ENCODE results near the gene CYP2F1. TPM values are rescaled to one million over a fixed set of nuclear protein-coding genes. Genes with fewer than 3 reads are reported as not detected.

CYP2F1 gene
- total RNA-seq, result not detected in 2 replicates
- long read RNA-seq, result 0 reads

- DNase-seq (ENCODE audit: extremely low spot score, unreplicated experiment), result no peak
- Mint-ChIP-seq H3K4me3 (ENCODE audit: unreplicated experiment) (no peak within 1 kb of the TSS), H3K4me1 (ENCODE audit: unreplicated experiment) (no peaks in the 10 kb centered on the region), H3K27ac (ENCODE audit: unreplicated experiment) (no peak within 1 kb of the TSS), H3K9me3 (ENCODE audit: unreplicated experiment) (no peaks in the 10 kb centered on the region), H3K27me3 (ENCODE audit: unreplicated experiment) (peaks cover 13% of the 10 kb centered on the region), H3K36me3 (ENCODE audit: unreplicated experiment) (no peaks in the 10 kb centered on the region)
- no peak for TF ChIP-seq CTCF (IDR thresholded peaks at IDR 0.05)
Observed at GRCh38 chr19:41114132-41114531, at the start of gene CYP2F1. CYP2F1 (plus strand) TSS chr19:41114432; CDS start chr19:41116189, 1,757 bp downstream.

- Mint-ChIP-seq H3K27me3 (ENCODE audit: unreplicated experiment) (peaks cover 11% of the 10 kb centered on the region), H3K36me3 (ENCODE audit: unreplicated experiment) (no peaks in the 10 kb centered on the region), H3K27ac (ENCODE audit: unreplicated experiment) (no peak overlapping the region), H3K9me3 (ENCODE audit: unreplicated experiment) (no peaks in the 10 kb centered on the region), H3K4me1 (ENCODE audit: unreplicated experiment) (no peaks in the 10 kb centered on the region), H3K4me3 (ENCODE audit: unreplicated experiment) (no peak overlapping the region)
- peak; percentile 57 for DNase-seq (ENCODE audit: extremely low spot score, unreplicated experiment)
- no peak for TF ChIP-seq CTCF (IDR thresholded peaks at IDR 0.05)
Observed at GRCh38 chr19:41064974-41065569, 49.2 kb upstream of the CYP2F1 start.

GRCh38 chr19:41076286-41076685 lies 37.9 kb upstream of the CYP2F1 start:
- no peak for TF ChIP-seq CTCF (IDR thresholded peaks at IDR 0.05)
- Mint-ChIP-seq H3K9me3 (ENCODE audit: unreplicated experiment) (peaks cover 11% of the 10 kb centered on the region), H3K36me3 (ENCODE audit: unreplicated experiment) (no peaks in the 10 kb centered on the region), H3K4me1 (ENCODE audit: unreplicated experiment) (no peaks in the 10 kb centered on the region), H3K4me3 (ENCODE audit: unreplicated experiment) (no peak overlapping the region), H3K27ac (ENCODE audit: unreplicated experiment) (no peak overlapping the region), H3K27me3 (ENCODE audit: unreplicated experiment) (peaks cover 26% of the 10 kb centered on the region)
- no peak for DNase-seq (ENCODE audit: extremely low spot score, unreplicated experiment)

- Mint-ChIP-seq H3K27me3 (ENCODE audit: unreplicated experiment) (peaks cover 22% of the 10 kb centered on the region), H3K4me1 (ENCODE audit: unreplicated experiment) (no peaks in the 10 kb centered on the region), H3K4me3 (ENCODE audit: unreplicated experiment) (no peak overlapping the region), H3K36me3 (ENCODE audit: unreplicated experiment) (no peaks in the 10 kb centered on the region), H3K9me3 (ENCODE audit: unreplicated experiment) (peaks cover 8% of the 10 kb centered on the region), H3K27ac (ENCODE audit: unreplicated experiment) (no peak overlapping the region)
- no peak for DNase-seq (ENCODE audit: extremely low spot score, unreplicated experiment)
- TF ChIP-seq CTCF (IDR thresholded peaks at IDR 0.05), result no peak
Observed at GRCh38 chr19:41083516-41083915, 30.7 kb upstream of the CYP2F1 start.

- TF ChIP-seq CTCF (IDR thresholded peaks at IDR 0.05), result no peak
- no peak overlapping the region for H3K27ac Mint-ChIP-seq (ENCODE audit: unreplicated experiment)
- no peaks in the 10 kb centered on the region for H3K36me3 Mint-ChIP-seq (ENCODE audit: unreplicated experiment)
Observed at GRCh38 chr19:41085748-41086415, 28.4 kb upstream of the CYP2F1 start.

More at GRCh38 chr19:41085748-41086415, 28.4 kb upstream of the CYP2F1 start:
- no peak overlapping the region for H3K4me3 Mint-ChIP-seq (ENCODE audit: unreplicated experiment)
- no peaks in the 10 kb centered on the region for H3K9me3 Mint-ChIP-seq (ENCODE audit: unreplicated experiment)
- H3K4me1 Mint-ChIP-seq (ENCODE audit: unreplicated experiment), result no peaks in the 10 kb centered on the region
- DNase-seq (ENCODE audit: extremely low spot score, unreplicated experiment), result no peak
- peaks cover 37% of the 10 kb centered on the region for H3K27me3 Mint-ChIP-seq (ENCODE audit: unreplicated experiment)

All from osteocyte (in vitro differentiated cells).